ENCODE data around the gene C11orf86.
"Not testable (repeated sequence)": the region's sequence is repeated elsewhere in the genome, so short reads cannot be mapped to it uniquely, and the experiment has no call there.

The C11orf86 gene

GRCh38 chr11:66989360-66989759 lies 14.3 kb downstream of the C11orf86 start:
- DNase-seq (ENCODE audit: low read depth), result not testable (repeated sequence)

GRCh38 chr11:66992041-66992440 lies 16.9 kb downstream of the C11orf86 start:
- no peak for DNase-seq (ENCODE audit: low read depth)

- no peak for DNase-seq (ENCODE audit: low read depth)
Observed at GRCh38 chr11:66996609-66997273, 21.6 kb downstream of the C11orf86 start.

- no peak for DNase-seq (ENCODE audit: low read depth)
Observed at GRCh38 chr11:66999555-66999954, 24.5 kb downstream of the C11orf86 start.

GRCh38 chr11:67001332-67001731 lies 26.2 kb downstream of the C11orf86 start:
- no peak for DNase-seq (ENCODE audit: low read depth)

- no peak for DNase-seq (ENCODE audit: low read depth)
Observed at GRCh38 chr11:67002297-67002913, 27.3 kb downstream of the C11orf86 start.

GRCh38 chr11:67002921-67003411 lies 27.9 kb downstream of the C11orf86 start:
- DNase-seq (ENCODE audit: low read depth), result no peak

- DNase-seq (ENCODE audit: low read depth), result not testable (repeated sequence)
Observed at GRCh38 chr11:67005200-67005599, 30.1 kb downstream of the C11orf86 start.

GRCh38 chr11:67006029-67006884 lies 31.2 kb downstream of the C11orf86 start:
- DNase-seq (ENCODE audit: low read depth), result no peak

- DNase-seq (ENCODE audit: low read depth), result no peak
Observed at GRCh38 chr11:67007126-67007525, 32.0 kb downstream of the C11orf86 start.

GRCh38 chr11:67010296-67010905 lies 35.3 kb downstream of the C11orf86 start:
- no peak for DNase-seq (ENCODE audit: low read depth)

GRCh38 chr11:67013511-67014045 lies 38.5 kb downstream of the C11orf86 start:
- DNase-seq (ENCODE audit: low read depth), result no peak

- no peak for DNase-seq (ENCODE audit: low read depth)
Observed at GRCh38 chr11:67014343-67014742, 39.2 kb downstream of the C11orf86 start.

- no peak for DNase-seq (ENCODE audit: low read depth)
Observed at GRCh38 chr11:67015048-67015447, 39.9 kb downstream of the C11orf86 start.

- DNase-seq (ENCODE audit: low read depth), result no peak
Observed at GRCh38 chr11:67016550-67016949, 41.4 kb downstream of the C11orf86 start.

- no peak for DNase-seq (ENCODE audit: low read depth)
Observed at GRCh38 chr11:67020949-67021348, 45.8 kb downstream of the C11orf86 start.

- no peak for DNase-seq (ENCODE audit: low read depth)
Observed at GRCh38 chr11:67022341-67022933, 47.3 kb downstream of the C11orf86 start.

- no peak for DNase-seq (ENCODE audit: low read depth)
Observed at GRCh38 chr11:67022961-67023956, 48.2 kb downstream of the C11orf86 start, which contains the start of gene SYT12. Gene SYT12, plus strand, starts transcription at chr11:67023134. Its CDS starts 7,011 bp downstream, at chr11:67030145.

GRCh38 chr11:67023957-67024353 lies 48.9 kb downstream of the C11orf86 start:
- no peak for DNase-seq (ENCODE audit: low read depth)

GRCh38 chr11:67024410-67024809 lies 49.3 kb downstream of the C11orf86 start:
- no peak for DNase-seq (ENCODE audit: low read depth)

Measured in activated T-cell treated with anti-CD3 and anti-CD28 coated beads for 1 hour (primary cell).